ENCODE data around the gene CXCR1.

- no peak for TF ChIP-seq CTCF (optimal IDR thresholded peaks at IDR 0.05 in 1 of 3, IDR thresholded peaks at IDR 0.05 in 1 of 3, conservative IDR thresholded peaks at IDR 0.05 in 1 of 3; ENCODE audit: extremely low read depth in 1 of 3, insufficient read depth in 2 of 3, low read length in 3 of 3)
- no peak for TF ChIP-seq EZH2 (IDR thresholded peaks at IDR 0.05; ENCODE audit: low read length)
Measured at GRCh38 chr2:218149848-218150440, 16.8 kb downstream of the CXCR1 start.

Data from keratinocyte (primary cell).